ENCODE measurements around the gene ECD.

Gene ECD

GRCh38 chr10:73167783-73168464 lies at the start of gene ECD, which contains the start of gene FAM149B1:
TSS of gene ECD (minus strand) at chr10:73168008. CDS start at chr10:73163937, 4,071 bp downstream.
TSS of gene FAM149B1 (plus strand) at chr10:73168119. CDS start at chr10:73168340, 221 bp downstream.
- peak; percentile 98 for DNase-seq

DNA sequence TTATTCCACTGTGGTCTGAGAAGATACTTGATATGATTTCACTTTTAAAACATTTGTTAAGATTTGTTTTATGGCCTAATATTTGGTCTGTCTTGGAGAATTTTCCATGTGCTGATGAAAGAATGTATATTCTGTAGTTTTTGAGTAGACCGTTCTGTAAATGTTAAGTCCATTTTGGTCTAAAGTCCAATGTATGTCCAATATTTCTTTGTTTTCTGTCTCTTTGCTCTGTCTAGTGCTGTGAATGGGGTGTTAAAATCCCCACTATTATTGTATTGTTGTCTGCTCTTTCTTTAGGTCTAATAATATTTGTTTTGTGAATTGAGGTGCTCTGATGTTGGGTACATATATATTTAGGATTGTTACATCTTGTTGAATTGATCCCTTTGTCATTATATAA lies 47.9 kb upstream of the ECD start:
- no peak for DNase-seq

DNA sequence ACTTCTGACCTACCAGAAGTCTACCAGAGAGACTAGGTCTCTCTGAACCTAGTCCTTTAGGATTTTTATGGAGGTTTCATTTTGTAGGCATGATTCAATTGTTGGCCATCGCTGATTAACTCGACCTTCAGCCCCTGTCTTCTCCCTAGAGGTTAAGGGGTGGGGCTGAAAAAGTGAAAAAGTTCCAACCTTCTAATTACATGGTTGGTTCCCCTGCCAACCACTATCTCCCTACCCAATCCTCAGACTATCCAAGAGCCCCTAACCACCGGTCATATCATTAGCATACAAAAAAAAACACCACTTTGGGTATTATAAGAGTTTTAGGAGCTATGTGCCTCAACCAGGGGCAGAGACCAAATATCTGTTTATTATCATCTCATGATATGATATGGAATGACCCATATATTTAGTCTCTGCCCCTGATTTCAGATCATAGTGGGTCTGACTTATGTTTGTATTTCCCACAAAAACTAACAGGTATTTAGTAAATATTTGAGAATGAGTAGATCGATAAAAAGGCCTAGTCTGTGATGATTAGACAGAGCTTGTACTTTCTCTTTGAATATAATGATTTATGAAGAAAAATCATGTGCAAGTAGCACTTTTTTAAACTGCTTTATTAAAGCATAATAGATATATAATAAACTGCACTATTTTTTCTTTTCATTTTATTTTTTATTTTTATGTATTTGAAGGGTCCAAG lies 43.5 kb upstream of the ECD start:
- DNase-seq: no peak

GRCh38 chr10:73210395-73211105 lies 42.7 kb upstream of the ECD start:
- DNase-seq: no peak

DNA sequence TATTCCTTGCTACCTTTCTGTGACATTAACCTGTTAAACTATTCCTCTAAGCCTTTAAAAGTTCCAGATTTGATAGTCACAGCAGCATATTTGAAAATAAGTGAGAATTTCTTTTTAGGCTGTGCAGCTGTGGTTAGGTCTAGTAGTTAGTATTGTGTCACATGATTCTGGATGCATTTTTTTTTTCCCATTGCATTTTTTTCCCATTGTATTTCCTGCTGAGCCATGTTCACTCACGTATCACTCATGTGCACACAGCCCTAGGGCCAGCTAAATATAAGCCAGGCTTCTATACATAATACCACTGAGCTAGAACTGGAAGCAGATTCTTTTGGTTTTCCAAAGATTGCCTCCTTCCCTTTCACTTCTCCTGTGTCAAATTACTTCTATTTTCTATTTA lies 41.9 kb upstream of the ECD start:
- DNase-seq: no peak

DNA sequence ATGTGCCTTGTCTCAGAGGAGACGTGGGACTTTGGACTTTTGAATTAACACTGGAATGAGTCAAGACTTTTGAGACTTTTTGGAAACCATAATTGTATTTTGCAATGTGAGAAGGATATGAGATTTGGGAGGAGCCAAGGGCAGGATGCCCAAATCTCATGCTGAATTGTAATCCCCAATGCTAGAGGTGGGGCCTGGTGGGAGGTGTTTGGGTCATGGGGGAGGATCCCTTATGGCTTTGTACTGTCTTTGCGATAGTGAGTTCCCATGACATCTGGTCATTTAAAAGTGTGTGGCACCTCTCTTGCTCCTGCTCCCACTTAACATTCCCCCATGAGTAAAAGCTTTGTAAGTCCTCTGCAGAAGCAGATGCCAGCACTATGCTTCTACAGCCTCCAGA lies 40.1 kb upstream of the ECD start:
- no peak for DNase-seq

DNA sequence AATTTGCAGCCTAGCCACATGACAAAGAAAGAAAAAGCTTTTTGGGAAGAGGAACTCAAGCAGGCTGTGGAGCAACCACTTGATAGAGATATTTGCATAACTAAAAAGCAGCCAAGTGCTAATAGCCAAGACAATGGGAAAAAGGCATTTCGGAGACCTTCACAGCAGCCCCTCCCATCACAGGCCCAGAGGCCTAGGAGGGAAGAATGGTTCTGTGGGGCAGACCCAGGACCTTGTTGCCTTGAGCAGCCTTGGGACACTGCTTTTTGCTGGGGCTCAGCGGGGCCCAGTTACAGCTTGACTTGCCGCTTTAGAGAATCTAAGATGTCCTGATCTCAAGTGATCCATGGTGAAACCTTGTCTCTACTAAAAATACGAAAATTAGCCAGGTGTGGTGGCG lies 38.6 kb upstream of the ECD start:
- no peak for DNase-seq

- DNase-seq: no peak
Measured at GRCh38 chr10:73205890-73206289, 38.1 kb upstream of the ECD start.

- DNase-seq: no peak
Measured at GRCh38 chr10:73205081-73205480, 37.3 kb upstream of the ECD start.

GRCh38 chr10:73190188-73190587 lies 22.4 kb upstream of the ECD start:
- DNase-seq: no peak

GRCh38 chr10:73186266-73186665 lies 18.5 kb upstream of the ECD start:
- DNase-seq: no peak

- DNase-seq: no peak
Measured at GRCh38 chr10:73183667-73184281, 16.0 kb upstream of the ECD start.

- DNase-seq: no peak
Measured at GRCh38 chr10:73182568-73182967, 14.8 kb upstream of the ECD start.

- DNase-seq: no peak
Measured at GRCh38 chr10:73174148-73174925, 6.5 kb upstream of the ECD start.

GRCh38 chr10:73172867-73173266 lies 5.1 kb upstream of the ECD start:
- DNase-seq: no peak

DNA sequence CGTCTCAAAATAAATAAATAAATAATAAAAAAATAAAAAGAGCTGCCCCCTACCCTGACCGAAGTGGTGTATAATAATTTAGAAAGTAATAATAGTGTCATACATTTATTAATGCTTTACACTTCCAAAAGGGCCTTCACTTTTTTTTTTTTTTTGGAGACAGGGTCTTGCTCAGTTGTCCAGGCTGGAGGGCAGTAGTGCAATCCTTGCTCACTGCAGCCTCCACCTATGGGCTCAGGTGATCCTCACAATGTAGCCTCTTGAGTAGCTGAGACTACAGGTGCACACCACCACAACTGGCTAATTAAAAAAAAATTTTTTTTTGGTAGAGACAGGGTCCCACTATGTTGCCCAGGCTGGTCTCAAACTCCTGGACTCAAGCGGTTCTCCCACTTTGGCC lies 1.5 kb upstream of the ECD start:
- DNase-seq: no peak

GRCh38 chr10:73168465-73168803 lies 626 bp upstream of the ECD start:
- DNase-seq: no peak

DNA sequence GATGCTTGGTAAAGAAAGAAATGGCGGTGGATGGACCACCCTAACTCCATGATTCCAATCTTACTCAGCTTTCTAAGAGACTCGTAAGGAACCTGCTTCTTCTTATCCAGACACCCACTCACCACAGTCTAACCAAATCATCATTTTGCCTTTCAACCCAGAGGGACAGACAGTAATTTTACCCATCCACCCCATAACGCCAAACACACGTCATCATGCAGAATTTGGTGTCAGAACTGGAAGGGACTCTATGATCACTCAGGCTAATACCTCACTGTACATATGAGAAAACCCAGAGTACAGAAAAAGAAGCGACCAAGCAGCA lies 388 bp downstream of the ECD start:
- DNase-seq: no peak

- no peak for DNase-seq
Measured at GRCh38 chr10:73166972-73167371, 836 bp downstream of the ECD start.

- DNase-seq: no peak
Measured at GRCh38 chr10:73163096-73163495, 4.7 kb downstream of the ECD start.

DNA sequence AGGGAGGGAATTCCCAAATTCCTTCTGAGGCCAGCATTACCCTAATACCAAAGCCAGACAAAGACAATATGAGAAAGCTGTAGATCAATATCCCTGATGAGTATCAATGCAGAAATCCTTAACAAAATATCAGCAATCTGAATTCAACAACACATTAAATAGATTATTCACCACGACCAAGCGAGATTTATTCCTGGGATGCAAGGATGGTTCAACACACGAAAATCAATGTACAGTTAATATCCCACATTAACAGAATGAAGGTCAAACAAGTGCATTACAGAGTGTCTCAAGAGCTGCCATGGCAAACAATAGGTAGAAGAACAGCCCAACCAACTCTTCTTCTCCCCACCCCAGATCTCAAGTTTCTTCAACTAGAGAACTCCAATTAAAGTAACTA lies 6.1 kb downstream of the ECD start:
- DNase-seq: no peak

GRCh38 chr10:73161079-73161478 lies 6.7 kb downstream of the ECD start:
- no peak for DNase-seq

DNA sequence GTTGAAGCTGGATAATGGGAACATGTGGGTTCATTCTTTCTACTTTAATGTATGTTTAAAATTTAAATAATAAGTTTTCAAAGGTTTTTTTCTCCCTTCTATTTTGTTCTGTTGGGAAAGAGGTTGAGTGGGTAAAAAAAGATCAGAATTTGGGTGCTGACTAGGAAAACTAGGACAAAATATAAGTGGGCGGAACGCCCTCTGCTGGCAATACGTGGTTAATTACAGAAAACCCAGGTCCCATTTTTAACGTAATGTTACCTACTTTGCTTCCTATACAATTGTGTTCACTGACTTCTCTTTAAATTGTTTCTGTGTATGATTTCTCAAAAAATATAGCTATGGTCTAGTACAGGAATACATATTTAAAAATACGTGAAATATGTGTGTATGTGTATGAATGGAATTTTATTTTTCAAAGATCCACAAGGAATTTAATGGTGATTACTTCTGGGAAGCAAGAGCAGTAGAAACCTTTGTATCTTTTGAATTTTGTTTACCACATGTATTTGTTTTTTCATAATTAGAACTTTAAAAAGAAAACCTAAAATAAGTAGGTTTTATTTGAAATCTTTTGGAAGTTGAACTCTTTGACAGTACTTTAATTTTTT lies 8.7 kb downstream of the ECD start:
- DNase-seq: peak; percentile 72

All from activated CD8-positive, alpha-beta memory T cell treated with anti-CD3 and anti-CD28 coated beads for 24 hours (primary cell).